NCI-H1417 treated with DMSO at 0.1 percent for 48 hours (cell line): ENCODE results near the gene AGMAT.

ENCODE experiments used
- DNase-seq: peaks from one replicate; lab custom pipeline; 2025; lab: John Stamatoyannopoulos, UW

AGMAT gene, protein sequence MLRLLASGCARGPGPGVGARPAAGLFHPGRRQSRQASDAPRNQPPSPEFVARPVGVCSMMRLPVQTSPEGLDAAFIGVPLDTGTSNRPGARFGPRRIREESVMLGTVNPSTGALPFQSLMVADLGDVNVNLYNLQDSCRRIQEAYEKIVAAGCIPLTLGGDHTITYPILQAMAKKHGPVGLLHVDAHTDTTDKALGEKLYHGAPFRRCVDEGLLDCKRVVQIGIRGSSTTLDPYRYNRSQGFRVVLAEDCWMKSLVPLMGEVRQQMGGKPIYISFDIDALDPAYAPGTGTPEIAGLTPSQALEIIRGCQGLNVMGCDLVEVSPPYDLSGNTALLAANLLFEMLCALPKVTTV

DNA sequence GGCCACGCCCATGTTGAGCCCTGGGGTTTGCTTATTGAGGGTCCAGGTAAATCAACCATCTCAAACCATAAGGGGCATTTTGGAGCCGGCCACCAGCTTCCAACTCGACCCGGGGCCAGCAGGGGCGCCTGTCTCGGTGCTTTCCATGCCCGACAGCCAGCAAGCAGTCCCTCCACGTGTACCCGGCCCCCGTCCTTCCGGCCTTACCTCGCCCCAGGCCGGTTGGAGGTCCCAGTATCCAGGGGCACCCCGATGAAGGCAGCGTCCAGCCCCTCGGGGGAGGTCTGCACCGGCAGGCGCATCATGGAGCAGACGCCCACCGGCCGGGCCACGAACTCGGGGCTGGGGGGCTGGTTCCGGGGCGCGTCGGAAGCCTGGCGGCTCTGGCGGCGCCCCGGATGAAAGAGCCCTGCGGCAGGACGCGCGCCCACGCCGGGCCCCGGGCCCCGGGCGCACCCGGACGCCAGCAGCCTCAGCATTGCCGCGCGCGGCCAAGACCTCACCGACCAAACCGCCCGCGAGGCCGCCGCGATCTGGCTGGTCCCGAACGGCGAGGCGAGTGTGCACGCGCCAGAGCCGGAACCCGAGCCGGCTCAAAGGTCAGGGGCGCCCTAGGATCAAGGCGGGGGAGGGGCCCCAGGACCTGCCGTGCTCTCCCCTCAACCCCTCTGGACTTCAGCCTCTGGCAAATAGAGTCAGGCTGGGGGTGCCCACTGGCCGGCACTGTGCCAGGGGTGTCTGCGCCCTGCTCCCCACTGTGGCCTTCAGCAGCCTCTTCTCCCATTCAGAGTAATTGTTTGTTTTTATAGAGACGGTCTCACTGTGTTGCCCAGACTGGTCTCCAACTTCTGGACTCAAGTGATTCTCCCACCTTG lies at the start of gene AGMAT:
Gene AGMAT (minus strand): TSS at position 563 of the 875 bp plus-strand sequence. CDS start 84 bp downstream, at position 479.
- no peak for DNase-seq

DNA sequence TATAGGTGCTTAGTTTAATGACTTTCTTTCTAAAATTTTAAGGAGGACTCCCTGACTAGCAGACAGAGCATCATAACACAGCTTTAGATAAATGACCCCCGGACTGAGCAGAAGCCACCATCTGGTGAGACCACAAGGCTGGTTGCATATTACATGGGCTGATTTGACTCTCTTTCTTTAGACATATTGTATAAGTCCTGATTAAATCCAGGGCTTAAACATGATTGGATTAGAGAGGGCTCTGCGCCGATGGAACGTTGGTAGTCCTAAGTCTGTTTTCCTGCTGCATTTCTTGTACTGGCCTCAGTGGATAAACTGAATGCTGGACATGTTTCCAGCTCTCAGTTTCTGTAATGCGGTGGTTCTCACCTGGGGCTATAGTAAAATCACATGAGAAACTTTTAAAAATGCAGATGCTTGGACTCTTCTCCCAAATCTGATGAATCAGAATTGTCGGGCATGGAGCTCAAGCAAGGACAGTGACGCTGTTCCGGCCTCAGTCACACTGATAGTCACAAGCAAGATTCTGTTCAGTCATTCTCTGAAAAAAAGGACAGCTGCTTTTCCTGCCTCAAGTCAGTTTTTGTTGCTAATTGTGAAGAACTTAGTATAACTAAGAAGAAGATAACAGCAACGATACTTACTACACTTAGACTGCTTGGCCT lies 49.0 kb upstream of the AGMAT start:
- no peak for DNase-seq

DNA sequence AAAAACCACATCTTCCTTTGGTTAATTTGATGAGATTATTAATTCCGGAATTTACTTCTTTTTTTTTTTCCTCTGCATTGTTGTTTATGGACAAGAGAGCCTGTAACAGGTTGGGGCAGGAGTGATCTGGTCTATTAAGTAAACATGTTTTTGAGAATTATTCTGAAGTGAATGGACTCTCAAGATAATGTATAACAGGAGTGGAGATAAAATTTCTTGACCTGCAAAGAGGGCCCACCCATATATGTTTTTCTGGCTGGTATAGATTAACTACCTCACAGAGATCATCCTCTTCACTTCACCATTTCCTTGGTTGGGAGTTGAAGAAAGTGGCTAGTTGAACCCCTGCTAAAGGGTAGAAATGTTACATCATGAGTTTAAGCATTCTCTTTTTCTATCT lies 43.2 kb upstream of the AGMAT start:
- no peak for DNase-seq

DNA sequence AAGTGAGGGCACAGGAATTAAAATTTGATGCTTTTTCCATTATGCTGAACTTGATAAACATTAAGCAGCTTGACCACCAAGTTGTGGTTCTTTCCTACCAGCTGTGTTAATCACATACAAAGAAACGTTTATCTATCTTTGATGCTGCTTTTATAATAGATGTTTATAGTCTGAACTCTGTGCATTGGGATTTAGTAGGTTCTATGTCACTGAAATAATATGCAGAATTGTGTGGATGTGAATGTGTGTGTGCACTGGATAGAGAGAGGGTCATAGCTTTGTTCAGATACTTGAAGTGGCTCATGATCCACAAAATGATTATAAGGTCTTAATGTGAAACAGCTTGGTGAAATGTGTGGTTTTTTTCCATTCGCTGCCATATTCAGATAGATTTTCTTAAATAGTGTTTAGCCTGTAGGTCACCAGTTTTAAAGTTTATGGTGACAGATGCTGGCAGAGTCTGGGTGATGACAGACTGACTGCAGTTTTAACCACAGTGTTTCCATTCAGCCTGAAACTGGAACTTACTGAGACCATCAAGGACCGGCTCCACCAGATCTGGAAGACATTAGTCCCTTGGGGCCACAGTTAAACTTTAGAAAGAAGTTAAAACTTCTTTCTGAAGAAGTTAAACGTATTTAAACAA lies 42.6 kb upstream of the AGMAT start:
- no peak for DNase-seq

DNA sequence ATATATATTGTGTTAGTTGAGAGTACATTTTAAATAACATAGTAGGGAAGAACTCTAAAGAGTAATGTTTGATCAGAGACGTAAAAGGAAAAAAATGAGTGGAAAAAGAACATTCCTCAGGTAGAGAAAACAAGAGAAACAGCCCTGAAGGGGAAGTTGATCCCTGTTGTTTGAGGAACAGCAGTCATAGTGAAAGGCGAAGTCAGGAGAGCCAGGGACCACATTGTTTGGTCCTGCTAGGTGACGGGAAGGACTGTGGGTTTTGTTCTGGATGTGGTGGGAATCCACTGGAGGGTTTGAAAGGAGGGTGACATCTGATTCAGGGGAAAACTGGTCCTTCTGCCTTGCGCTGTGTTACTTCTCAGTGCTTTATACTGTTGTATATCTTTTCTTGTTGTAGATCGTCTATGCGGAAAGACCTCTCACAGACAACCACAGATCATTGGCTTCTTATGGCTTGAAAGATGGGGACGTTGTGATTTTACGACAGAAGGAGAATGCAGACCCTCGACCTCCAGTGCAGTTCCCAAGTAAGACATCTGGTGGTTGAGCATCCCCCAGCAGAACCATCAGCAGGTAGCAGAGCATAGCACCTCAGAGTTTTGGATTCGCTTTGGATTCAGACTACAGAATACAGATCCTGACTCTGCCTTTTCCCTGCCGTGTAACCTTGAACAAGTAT lies 41.6 kb upstream of the AGMAT start:
- DNase-seq, result no peak

DNA sequence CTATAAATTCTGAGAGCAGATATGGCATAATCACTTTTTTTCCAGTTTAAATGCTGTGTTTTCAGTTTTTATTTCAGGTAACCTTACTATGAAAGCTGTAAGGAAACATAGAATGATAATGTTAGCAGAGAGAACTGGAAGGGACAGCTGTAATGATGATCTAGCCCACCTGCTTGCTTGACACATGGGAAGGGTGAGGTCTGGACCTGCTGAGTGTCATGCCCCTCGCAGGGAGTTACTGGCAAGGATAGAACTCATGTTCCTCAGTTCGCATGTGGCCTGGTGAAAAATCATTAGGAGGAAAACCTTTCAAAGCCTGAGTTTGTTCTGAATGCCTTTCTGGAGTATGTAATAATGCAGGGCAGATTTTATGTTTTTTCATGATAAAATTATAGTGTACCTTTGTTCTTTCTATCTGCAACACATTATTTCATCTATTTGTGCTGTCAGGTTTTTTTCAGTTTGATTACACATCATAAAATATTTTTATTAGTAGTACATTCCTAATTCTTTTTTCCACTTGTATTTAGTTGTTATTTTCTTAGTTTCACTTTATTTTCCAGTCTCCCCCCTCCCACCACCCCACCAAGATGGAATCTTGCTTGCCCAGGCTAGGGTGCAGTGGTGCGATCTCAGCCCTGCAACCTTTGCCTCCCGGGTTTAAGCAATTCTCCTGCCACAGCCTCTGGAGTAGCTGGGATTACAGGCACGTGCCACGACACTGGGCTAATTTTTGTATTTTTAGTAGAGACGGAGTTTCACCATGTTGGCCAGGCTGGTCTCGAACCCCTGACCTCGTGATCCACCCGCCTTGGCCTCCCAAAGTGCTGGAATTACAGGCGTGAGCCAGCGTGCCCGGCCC lies 40.4 kb upstream of the AGMAT start:
- no peak for DNase-seq

DNA sequence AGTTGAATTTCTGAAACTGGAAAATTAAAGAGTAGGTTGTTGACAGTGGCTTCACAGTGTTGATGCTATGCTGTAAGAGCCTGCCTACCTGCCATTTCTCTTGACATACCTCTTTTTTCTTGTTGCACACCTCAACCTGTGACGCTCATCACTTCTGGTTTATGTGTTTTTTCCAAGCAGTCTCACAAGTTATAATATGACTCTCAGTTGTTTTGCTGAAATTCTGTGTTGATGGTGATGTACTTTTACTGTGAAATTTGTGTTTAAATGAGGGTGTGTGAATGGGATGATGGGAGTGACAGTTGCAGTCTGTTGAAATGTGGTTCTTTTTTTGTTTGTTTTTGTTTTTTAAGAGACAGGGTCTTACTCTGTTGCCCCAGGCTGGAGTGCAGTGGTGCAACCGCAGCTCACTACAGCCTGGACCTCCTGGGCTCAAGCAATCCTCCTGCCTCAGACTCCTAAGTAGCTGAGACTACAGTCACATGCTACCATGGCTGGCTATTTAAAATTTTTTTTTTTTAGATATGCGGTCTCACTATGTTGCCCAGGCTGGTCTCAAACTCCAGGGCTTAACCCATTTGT lies 39.4 kb upstream of the AGMAT start:
- DNase-seq, result no peak

DNA sequence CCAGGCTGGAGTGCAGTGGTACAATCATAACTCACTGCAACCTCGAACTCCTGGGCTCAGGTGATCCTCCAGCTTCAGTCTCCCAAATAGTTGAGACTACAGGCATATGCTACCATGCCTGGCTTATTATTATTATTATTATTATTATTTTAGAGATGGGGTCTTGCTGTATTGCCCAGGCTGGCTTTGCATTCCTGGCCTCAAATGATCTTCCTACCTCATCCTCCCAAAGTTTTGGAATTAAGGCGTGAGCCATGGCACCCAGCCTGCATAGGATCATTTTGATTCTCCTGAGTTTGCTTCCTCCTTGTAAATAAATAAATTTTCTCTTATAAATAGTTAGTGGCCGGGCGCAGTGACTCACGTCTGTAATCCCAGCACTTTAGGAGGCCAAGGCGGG lies 38.6 kb upstream of the AGMAT start:
- no peak for DNase-seq

DNA sequence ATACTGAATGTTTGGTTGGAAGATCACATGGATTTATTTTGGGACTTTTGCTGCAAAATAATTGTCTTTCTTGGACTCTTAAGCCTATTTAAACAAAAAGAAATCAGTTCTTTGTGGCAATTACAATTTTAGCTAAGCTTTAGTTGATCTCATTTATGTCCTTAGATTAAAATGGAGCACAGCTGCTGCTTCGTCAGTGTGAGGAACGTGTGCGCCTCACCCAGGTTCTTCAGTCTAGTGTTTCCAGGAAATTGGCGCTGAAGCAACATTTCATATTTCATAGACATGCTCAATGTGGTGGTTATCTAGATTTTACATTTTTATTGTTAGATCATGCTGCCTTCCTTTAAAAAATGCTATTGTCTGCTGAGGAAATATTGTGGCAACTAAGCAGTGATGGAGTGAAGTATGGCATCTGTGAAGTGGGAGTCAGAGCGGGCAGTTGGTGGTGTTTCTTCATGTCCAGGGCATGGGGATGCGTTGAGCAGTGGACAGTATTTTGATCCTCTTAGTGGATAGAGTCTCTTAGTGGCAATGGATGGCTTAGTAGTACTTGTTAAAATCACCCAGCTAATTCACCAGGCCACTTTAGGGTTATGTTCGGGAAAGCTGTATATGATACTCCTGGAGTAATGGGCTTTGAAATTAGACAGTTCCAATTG lies 38.0 kb upstream of the AGMAT start:
- DNase-seq, result no peak

DNA sequence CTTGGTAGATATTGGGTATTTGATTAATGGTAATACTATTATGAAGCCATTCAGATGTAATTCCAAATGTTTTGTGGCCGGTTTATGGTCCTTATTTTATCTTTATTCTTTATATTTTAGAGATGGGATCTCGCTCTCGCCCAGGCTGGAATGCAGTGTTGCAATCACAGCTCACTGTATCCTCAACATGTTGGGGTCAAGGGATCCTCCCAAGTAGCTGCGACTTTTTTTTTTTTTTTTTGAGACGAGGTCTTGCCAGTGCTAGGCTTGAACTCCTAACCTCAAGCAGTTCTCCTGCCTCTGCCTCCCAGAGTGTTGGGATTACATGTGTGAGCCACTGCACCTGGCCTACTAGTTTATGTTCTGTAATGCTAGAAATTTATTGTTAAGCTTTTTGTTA lies 37.1 kb upstream of the AGMAT start:
- DNase-seq, result no peak

DNA sequence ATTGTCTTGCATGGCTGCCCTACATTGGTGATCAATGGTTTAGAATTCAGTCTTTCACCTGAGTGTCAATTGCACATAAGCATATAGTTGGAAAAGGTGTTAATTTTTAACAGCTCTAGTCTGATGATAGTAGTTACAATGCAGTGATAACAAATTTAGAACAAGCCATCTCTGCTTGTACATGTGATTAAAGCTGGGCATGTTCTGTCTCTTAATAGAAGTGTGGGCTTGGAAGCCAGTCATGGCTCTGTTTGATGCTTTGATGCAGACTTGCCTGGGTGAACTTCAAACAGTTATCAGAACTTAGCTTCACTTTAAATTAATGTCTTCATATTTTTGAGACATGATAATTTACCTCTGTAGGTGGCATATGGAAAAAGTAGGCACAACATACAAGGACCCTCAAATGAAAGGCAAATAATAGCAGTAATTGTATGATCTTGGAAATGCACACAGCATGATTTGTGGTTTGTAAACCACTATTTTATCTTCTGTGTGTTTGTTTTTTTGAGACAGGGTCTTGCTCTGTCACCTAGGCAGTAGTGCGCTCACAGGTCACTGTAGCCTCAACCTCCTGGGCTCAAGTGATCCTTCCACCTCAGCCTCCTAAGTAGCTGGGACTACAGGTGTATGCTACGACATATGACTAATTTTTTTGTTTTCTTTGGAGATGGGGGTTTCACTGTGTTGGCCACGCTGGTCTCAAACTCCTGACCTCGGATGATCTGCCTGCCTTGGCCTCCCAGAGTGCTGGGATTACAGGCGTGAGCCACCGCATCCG lies 36.2 kb upstream of the AGMAT start:
- DNase-seq, result no peak

DNA sequence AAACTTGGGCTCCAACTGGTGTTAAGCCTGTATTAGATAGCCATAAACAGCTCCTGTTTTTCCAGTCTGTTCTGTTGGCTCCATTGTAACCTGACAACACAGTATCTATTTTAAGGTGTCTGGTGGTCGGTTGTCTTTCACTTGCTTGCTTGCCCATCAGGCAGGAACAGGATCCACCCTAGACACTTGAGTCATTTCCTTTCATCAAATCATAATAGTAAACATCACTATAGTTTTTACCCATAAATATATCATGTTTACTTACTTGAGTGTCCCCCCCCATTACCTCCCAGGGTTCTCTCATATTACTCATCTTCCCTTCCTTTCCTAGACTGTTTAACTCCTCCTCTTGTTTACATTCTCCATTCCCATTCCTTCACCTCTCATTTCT lies 35.3 kb upstream of the AGMAT start:
- DNase-seq, result no peak

DNA sequence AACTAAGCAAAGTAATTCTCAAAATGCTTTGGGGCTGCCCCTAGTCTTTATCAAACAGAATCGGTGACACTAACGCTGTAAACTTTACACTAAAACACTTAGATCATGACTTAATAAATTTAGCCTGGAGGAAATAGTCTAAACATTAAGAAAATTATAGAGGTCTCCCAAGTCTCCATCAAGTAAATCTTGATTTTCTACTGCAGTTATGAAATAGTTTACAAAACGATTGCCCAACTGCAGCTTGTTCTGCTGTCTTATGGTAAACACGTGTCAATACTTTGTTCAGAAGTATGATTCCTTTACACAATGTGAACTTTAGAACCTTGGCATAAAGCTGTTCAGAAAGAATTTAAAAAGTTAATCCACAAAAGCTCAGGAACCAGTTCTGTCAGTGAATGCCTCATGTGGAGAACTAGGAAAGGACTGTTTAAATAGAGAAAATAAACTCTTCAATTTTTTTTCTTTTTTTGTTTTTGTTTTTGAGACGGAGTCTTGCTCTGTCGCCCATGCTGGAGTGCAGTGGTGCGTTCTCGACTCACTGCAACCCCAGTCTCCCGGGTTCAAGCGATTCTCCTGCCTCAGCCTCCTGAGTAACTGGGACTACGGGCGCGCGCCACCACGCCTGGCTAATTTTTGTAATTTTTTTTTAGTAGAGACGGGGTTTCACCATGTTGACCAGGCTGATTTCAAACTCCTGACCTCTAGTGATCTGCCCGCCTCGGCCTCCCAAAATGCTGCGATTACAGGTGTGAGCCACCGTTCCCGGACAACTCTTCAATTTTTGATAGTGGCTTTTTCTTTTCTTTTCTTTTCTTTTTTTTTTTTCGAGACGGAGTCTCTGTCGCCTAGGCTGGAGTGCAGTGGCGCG lies 34.0 kb upstream of the AGMAT start:
- no peak for DNase-seq

DNA sequence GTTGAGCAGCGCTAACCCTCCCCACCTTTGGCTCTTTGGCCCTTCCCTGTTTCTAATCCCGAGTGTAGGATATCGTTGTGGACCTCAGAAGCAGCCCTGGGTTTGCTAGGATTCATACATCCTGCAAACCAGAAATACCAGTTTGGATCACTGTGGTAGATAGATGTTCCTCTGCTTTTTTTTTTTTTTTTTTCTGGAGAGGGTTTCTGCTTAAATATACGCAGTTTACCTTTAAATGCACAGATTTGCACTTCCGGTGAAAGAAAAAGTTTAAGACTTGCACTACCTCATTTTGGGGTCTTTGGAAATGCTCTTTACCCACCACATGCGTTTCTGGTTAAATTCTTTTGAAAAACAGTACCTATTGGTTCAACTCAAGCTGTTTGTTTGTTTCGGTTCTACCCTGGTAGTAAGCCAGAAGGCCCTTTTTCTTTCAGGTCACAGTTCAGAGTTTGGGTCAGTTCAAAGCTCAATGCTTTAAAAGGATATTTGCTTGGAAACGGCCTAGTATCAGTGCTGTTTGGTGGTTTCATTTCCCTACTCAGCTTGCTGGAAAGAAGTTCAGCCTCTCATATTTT lies 33.3 kb upstream of the AGMAT start:
- no peak for DNase-seq

DNA sequence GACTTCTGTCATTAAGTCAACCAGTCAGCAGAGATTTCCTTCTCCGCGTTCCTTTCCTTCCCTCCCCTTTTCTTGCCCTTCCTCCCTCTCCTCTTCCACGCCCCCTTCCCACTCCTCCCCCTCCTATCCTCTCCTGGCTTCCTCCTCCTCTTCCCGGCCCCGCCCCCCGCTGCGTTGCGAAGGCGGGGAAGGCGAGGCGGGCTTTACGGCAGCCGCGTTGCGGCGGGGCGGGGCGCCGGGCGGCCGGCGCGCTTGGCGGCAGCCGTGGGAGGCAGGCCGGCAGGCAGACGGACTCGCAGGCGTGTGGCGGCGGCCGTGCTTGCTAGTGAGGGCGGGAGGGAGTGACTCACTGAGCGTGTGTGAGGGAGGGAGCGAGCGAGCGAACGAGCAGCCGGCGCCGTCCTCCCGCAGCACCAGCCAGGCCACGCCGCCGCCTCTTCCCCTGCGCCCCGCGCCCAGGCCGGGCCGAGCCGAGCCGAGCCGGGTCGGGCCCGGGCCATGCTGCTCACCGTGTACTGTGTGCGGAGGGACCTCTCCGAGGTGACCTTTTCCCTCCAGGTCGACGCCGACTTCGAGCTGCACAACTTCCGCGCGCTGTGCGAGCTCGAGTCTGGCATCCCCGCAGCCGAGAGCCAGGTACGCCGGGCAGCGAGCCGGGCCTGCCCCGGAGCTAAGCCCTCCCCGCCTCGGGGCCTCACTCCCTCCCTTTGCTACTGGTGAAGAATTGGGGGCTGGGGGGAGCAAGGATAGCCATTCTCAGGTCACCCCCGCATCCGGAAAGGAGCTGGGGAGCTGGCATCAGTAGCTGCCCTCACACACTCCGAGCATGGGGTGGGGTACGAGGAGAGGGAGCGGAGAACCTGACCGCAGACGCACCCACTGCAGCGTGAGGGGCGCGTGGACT lies 32.6 kb upstream of the AGMAT start, which contains the start of gene DDI2:
Gene DDI2 (plus strand): TSS at position 286 of the 904 bp plus-strand sequence. CDS start 213 bp downstream, at position 499.
- DNase-seq, result peak; percentile 78
